ENCODE data around the gene ARID2. TPM values are rescaled to one million over a fixed set of nuclear protein-coding genes. Genes with fewer than 3 reads are reported as not detected.

ARID2 gene
- total and polyA plus RNA-seq, 9 of the 15 experiments (the other 6 are each of a cell fraction or from before 2014, with no cell fraction given): 13.4 to 41.6 (median 29.4) TPM

GRCh38 chr12:45703942-45704341, 25.6 kb upstream of the ARID2 start:
- Histone ChIP-seq H3K4me3 (no peak overlapping the region), H3K27me3 (ENCODE audit: control insufficient read depth in 2 of 2, insufficient read depth in 2 of 2, low read length in 2 of 2) (peaks cover 0 to 1% of the 10 kb centered on the region in 2 experiments; a peak in 1 of 5 replicates), H3K9ac (ENCODE audit: insufficient read depth in 1 of 2, low read depth in 2 of 2, low read length in 2 of 2) (no peak overlapping the region), H3K27ac (ENCODE audit: extremely low read depth, low read depth, low read length) (no peak overlapping the region), H3K9me3 (replicated peaks; ENCODE audit: control insufficient read depth, insufficient read depth, low read depth, low read length) (no peaks in the 10 kb centered on the region), H3K79me2 (ENCODE audit: control insufficient read depth, insufficient read depth, low read length) (no peaks in the 10 kb centered on the region), H3K4me2 (ENCODE audit: insufficient read depth, low read length) (no peak overlapping the region), H3K4me1 (replicated peaks in 1 of 2; ENCODE audit: control insufficient read depth in 2 of 2, insufficient read depth in 2 of 2, low read length in 2 of 2) (no peaks in the 10 kb centered on the region; a peak in 1 of 5 replicates), H3K9me1 (ENCODE audit: control insufficient read depth, insufficient read depth, low read length) (no peaks in the 10 kb centered on the region), H3K36me3 (ENCODE audit: control insufficient read depth, insufficient read depth, low read length) (no peaks in the 10 kb centered on the region), H2AFZ (ENCODE audit: low read depth, low read length) (no peak overlapping the region), H4K20me1 (replicated peaks; ENCODE audit: control insufficient read depth, insufficient read depth, low read length) (no peaks in the 10 kb centered on the region)
- ATAC-seq (no peak), FAIRE-seq (no peak), DNase-seq (ENCODE audit: extremely low read depth in 1 of 4, low spot score in 3 of 4) (no peak)
- TF ChIP-seq TCF3 (CRISPR knock-in tag; IDR thresholded peaks at IDR 0.05) (no peak), ZNF253 (CRISPR knock-in tag; conservative IDR thresholded peaks at IDR 0.05) (no peak), TSC22D4 (tag; IDR thresholded peaks at IDR 0.05) (no peak), ZNF12 (CRISPR knock-in tag; IDR thresholded peaks at IDR 0.05) (no peak)
- intact Hi-C loops (cut with micrococcal nuclease): no loop called here
- CTCF ChIA-PET (ENCODE audit: low intra/inter-chr PET ratio): no interaction called here
- POLR2A ChIA-PET: no interaction called here
- no TSS peak for BruUV-seq (replicated peaks)
- in situ Hi-C loops (cut with MboI): no loop called here

GRCh38 chr12:45704968-45705367, 24.5 kb upstream of the ARID2 start:
- Histone ChIP-seq H4K20me1 (replicated peaks; ENCODE audit: control insufficient read depth, insufficient read depth, low read length) (no peaks in the 10 kb centered on the region), H3K27me3 (ENCODE audit: control insufficient read depth in 2 of 2, insufficient read depth in 2 of 2, low read length in 2 of 2) (no peaks in the 10 kb centered on the region), H3K79me2 (ENCODE audit: control insufficient read depth, insufficient read depth, low read length) (no peaks in the 10 kb centered on the region), H3K4me2 (ENCODE audit: insufficient read depth, low read length) (no peak overlapping the region), H3K4me3 (no peak overlapping the region), H3K27ac (ENCODE audit: extremely low read depth, low read depth, low read length) (no peak overlapping the region), H3K36me3 (ENCODE audit: control insufficient read depth, insufficient read depth, low read length) (no peaks in the 10 kb centered on the region), H3K4me1 (replicated peaks in 1 of 2; ENCODE audit: control insufficient read depth in 2 of 2, insufficient read depth in 2 of 2, low read length in 2 of 2) (no peaks in the 10 kb centered on the region; a peak in 1 of 5 replicates), H3K9me1 (ENCODE audit: control insufficient read depth, insufficient read depth, low read length) (no peaks in the 10 kb centered on the region), H3K9me3 (replicated peaks; ENCODE audit: control insufficient read depth, insufficient read depth, low read depth, low read length) (no peaks in the 10 kb centered on the region), H3K9ac (ENCODE audit: insufficient read depth in 1 of 2, low read depth in 2 of 2, low read length in 2 of 2) (no peak overlapping the region), H2AFZ (ENCODE audit: low read depth, low read length) (no peak overlapping the region)
- in situ Hi-C loops (cut with MboI): no loop called here
- ATAC-seq (no peak), FAIRE-seq (no peak), DNase-seq (ENCODE audit: extremely low read depth in 1 of 4, low spot score in 3 of 4) (no peak)
- POLR2A ChIA-PET: interaction anchor here (0.6 kb wide), 1 partner anchor 63 kb away, joined by 3 read pairs; no protein-coding TSS in a partner anchor
- no TSS peak for BruUV-seq (replicated peaks)
- WGBS (ENCODE audit: insufficient coverage, low coverage, missing lambda C conversion rate): 7% methylated on average over 2 of the region's 2 CpGs
- CTCF ChIA-PET (ENCODE audit: low intra/inter-chr PET ratio): no interaction called here
- intact Hi-C loops (cut with micrococcal nuclease): no loop called here
- TF ChIP-seq ZNF239 (CRISPR knock-in tag; IDR thresholded peaks at IDR 0.05) (no peak), CLOCK (CRISPR knock-in tag; IDR thresholded peaks at IDR 0.05; ENCODE audit: borderline replicate concordance) (no peak), THRB (CRISPR knock-in tag; conservative IDR thresholded peaks at IDR 0.05) (no peak), VEZF1 (CRISPR knock-in tag; IDR thresholded peaks at IDR 0.05) (no peak), HMG20B (CRISPR knock-in tag; IDR thresholded peaks at IDR 0.05) (no peak)
